Caki2 (cell line): ENCODE data around the gene COMTD1. TPM values are rescaled to one million over a fixed set of nuclear protein-coding genes. Genes with fewer than 3 reads are reported as not detected.

ENCODE experiments used
- total RNA-seq: library from RNA; depleted of rRNA; stranded (reverse); fragments of >200 nt; shearing (Covaris generic); gene quantifications from 2 replicates; pipeline ENCODE4 v1.2.3, GENCODE V29; 2014; ENCODE audit warnings: low replicate concordance; rRNA removed

Gene COMTD1
- total RNA-seq, 1 experiment from 2014 or later: 74.2 TPM

Other genes starting within 250 kb of the COMTD1 start
- 9.4 and 11.8 TPM in 2 replicates for gene SAMD8, start 124.3 kb downstream of the COMTD1 start, total RNA-seq
- gene VDAC2, start 25.2 kb downstream of the COMTD1 start, total RNA-seq: 221 and 252 TPM in 2 replicates
- gene ZNF503, start 165.8 kb upstream of the COMTD1 start, total RNA-seq: 11.6 and 16.2 TPM in 2 replicates
- 18.7 and 20.3 TPM in 2 replicates for gene LRMDA, start 195.7 kb upstream of the COMTD1 start, total RNA-seq